ENCODE measurements around the gene RAD23B.

DNA sequence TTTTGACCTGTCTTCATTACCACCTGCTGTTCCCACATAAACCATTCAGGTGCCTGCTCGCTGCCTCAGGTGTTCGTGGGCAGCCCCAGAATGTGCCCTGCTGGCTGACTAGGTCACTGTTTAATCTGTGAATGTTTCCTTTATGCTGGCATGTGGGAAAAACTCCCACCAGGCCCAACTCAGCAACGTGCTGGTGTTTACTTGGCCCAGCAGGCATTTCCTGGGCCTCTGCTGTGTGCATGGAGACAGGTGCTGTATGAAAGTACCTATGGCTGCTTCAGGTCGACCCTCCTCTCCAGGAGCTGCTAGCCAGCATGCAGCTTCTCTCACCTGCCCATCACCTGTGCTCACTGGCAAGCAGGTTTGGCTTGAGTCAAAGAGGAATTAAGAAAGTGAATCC is 65.8 kb downstream of the RAD23B start:
- TF ChIP-seq EZH2phosphoT487 (IDR thresholded peaks at IDR 0.05; ENCODE audit: insufficient read depth, low read depth) = no peak
- TF ChIP-seq EZH2 (IDR thresholded peaks at IDR 0.05; ENCODE audit: insufficient read depth, poor library complexity, severe bottlenecking) = no peak

Measured in GM23248 (cell line).